HL-60 (cell line): ENCODE measurements around the gene TESMIN.

ENCODE experiments used
- GABPA ChIP-seq: IDR thresholded peaks from 2 replicates; pipeline ENCODE4 v1.6.1; 2012; ENCODE audit warnings: low read depth
- POLR2AphosphoS5 ChIP-seq: IDR thresholded peaks from 2 replicates; pipeline ENCODE4 v1.6.1; 2012; ENCODE audit warnings: low read depth
- SPI1 ChIP-seq: IDR thresholded peaks from 2 replicates; pipeline ENCODE4 v1.6.1; 2012; ENCODE audit warnings: low read depth, mild to moderate bottlenecking, borderline replicate concordance
- TF ChIP-seq, protein P1 (sequence below): IDR thresholded peaks from one replicate; pipeline ENCODE4 v1.5.1; 2011; ENCODE audit warnings: low read length, control low read depth, inconsistent platforms; ENCODE audit not compliant: insufficient read depth
- TF ChIP-seq, protein P2 (sequence below): IDR thresholded peaks from 2 replicates; pipeline ENCODE4 v1.6.1; 2012; ENCODE audit warnings: low read depth; ENCODE audit not compliant: insufficient replicate concordance

DNA sequence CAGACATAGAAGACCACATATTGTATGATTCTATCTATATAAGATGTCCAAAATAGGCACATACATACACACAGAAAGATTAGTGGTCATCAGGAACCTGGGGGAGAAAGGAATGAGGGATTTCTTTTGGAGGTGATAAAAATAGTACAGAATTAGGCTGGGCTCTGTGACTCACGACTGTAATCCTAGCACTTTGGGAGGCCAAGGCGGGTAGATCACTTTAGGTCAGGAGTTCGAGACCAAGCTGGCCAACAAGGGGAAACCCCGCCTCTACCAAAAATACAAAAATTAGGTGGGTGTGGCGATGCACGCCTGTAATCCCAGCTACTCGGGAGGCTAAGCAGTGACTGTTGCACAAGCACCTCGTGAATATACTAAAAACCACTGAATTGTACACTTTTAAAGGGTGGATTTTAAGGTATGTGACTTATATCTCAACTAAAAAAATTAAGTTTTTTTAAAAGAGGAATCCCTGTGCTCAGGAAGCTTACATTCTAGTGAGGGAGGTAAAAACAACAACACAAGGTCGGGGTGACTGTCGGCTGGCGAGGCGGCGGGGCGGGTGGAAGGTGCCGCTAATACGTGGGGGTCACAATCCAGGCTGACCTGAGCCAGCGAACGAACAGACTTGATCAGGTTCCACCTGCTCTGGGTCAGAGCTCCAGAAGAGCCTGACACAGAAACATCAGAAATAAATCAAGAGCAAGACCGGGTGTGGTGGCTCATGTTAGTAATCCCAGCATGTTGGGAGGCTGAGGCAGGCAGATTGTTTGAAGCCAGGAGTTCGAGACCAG, 25.3 kb upstream of the TESMIN start:
- TF ChIP-seq, protein P1, sequence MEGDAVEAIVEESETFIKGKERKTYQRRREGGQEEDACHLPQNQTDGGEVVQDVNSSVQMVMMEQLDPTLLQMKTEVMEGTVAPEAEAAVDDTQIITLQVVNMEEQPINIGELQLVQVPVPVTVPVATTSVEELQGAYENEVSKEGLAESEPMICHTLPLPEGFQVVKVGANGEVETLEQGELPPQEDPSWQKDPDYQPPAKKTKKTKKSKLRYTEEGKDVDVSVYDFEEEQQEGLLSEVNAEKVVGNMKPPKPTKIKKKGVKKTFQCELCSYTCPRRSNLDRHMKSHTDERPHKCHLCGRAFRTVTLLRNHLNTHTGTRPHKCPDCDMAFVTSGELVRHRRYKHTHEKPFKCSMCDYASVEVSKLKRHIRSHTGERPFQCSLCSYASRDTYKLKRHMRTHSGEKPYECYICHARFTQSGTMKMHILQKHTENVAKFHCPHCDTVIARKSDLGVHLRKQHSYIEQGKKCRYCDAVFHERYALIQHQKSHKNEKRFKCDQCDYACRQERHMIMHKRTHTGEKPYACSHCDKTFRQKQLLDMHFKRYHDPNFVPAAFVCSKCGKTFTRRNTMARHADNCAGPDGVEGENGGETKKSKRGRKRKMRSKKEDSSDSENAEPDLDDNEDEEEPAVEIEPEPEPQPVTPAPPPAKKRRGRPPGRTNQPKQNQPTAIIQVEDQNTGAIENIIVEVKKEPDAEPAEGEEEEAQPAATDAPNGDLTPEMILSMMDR, result no peak
- TF ChIP-seq, protein P2, sequence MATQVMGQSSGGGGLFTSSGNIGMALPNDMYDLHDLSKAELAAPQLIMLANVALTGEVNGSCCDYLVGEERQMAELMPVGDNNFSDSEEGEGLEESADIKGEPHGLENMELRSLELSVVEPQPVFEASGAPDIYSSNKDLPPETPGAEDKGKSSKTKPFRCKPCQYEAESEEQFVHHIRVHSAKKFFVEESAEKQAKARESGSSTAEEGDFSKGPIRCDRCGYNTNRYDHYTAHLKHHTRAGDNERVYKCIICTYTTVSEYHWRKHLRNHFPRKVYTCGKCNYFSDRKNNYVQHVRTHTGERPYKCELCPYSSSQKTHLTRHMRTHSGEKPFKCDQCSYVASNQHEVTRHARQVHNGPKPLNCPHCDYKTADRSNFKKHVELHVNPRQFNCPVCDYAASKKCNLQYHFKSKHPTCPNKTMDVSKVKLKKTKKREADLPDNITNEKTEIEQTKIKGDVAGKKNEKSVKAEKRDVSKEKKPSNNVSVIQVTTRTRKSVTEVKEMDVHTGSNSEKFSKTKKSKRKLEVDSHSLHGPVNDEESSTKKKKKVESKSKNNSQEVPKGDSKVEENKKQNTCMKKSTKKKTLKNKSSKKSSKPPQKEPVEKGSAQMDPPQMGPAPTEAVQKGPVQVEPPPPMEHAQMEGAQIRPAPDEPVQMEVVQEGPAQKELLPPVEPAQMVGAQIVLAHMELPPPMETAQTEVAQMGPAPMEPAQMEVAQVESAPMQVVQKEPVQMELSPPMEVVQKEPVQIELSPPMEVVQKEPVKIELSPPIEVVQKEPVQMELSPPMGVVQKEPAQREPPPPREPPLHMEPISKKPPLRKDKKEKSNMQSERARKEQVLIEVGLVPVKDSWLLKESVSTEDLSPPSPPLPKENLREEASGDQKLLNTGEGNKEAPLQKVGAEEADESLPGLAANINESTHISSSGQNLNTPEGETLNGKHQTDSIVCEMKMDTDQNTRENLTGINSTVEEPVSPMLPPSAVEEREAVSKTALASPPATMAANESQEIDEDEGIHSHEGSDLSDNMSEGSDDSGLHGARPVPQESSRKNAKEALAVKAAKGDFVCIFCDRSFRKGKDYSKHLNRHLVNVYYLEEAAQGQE, result no peak
- TF ChIP-seq POLR2AphosphoS5, result no peak
- TF ChIP-seq GABPA, result no peak
- no peak for TF ChIP-seq SPI1
